LHCN-M2 (cell line): ENCODE data around the gene STARD8. TPM values are rescaled to one million over a fixed set of nuclear protein-coding genes. Genes with fewer than 3 reads are reported as not detected.

Source experiments
- DNase-seq: peaks from one replicate; pipeline ENCODE4 v3.0.0-alpha.2; 2012; ENCODE audit warnings: low read depth
- total RNA-seq: library from RNA; depleted of rRNA; stranded (reverse); fragments of >200 nt; gene quantifications from 2 replicates; pipeline ENCODE4 v1.2.3, GENCODE V29; 2014; rRNA removed

The STARD8 gene
- total RNA-seq, 1 experiment from 2014 or later, result 12.1 TPM

DNA sequence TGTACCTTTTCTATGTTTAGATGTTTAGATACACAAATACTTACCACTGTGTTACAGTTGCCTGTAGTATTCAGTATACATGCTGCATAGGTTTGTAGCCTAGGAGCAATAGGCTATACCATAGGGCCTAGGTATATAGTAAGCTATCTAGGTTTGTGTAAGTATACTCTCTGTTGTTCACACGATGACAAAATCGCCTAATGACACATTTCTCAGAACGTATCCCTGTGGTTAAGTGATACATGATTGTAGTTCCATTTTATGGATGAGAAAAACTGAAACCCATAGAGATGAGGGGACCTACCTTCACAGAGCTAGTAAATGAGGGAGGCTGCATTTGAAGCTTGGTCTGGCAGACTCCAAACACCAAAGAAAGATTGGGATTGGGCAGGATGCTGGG is 102.0 kb downstream of the STARD8 start:
- no peak for DNase-seq

DNA sequence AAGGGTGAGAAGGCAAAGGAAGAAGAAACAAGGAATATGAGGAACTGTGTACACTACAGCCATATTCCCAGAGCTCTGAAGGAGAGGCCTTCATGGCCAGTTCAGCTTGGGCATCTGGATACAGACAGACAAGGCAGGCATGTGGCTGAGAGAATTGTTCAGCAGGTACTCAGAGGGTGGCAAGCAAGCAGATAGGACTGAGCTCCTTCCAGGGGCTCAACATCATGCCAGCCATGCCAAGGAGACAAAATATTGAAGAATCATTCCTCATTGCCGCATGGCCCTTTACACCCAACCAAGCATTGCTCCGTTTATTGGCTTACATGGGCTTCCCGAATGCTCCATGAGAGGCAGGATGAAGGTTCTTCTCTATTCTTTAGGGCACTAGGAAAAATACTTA is 102.8 kb downstream of the STARD8 start:
- no peak for DNase-seq

DNA sequence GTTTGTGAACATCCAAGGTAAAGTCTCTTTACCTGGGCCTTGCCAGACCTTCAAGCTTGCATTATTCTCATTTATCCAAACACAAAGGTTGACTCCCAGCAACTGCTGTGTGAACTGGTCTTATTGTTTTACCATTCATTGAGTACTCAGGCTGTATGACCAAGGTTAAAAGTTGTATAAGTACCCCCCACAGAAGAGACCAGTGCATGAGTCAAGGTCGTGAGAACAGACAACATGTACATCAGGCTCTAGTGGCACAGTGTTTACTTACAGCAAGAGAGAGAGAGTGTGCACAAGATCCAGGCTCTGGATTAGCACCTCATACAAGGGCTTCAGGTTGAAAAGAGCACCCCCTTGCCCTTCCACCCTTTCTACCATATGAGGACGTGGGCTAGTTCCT is 103.9 kb downstream of the STARD8 start:
- no peak for DNase-seq

DNA sequence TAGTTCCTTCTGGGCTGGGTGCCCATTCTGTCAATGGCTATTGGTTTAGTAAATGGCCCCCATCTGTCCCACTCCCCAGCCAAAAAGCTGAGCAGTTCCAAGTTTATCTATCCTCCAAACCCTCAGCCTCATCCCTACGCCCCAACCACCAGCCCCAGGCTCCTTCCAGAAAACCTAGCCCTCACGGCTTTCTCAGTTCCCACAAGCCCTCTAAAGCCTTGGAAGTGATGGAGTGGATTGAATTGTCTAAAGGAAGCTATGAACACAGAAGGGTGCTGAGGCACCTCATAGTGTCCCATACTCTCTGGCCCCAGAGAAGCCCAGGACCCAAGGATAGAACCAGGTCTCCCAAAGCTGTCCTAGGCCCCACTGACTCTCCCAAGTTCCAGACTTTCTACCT is 105.8 kb downstream of the STARD8 start:
- DNase-seq, result no peak

DNA sequence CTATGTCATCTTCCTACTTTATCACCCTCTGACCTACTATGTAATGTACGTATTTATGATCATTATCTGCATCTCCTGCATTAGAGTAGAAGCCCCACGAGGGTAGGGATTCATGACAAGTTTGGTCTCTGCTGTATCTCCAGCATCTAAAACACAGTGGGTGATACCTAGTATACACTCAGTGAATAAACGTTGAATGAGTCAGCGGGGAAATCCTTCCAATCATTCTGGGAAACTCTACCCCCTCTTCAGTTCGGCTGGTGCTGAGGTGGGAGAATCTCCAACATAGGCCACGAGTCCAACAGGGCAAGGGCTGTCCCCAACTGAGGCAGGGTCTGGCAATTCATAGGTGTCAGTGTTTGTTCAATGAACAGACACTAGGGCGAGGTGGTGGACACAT is 106.9 kb downstream of the STARD8 start:
- no peak for DNase-seq

DNA sequence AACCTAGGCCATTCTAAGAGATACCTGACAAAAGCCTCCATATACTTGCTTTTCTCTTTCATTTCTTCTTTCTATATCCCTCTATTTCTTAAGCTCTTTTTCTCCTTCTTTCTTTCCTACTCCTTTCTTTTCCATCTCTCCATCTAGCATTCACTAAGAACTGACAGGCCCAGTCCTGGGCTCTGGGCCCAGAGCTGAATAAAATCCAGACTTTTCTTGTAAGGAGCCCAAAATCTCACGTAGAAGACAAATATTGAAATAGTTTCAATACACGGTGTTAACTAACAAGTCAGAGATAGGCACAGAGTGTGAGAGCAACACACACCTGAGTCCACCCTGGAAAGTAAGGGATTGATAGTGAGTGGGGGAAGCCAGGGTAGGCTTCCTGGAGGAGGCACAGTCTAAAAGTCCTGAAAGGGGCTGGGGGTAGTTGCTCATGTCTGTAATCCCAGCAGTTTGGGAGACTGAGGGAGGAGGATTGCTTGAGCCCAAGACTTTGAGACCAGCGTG is 108.2 kb downstream of the STARD8 start:
- DNase-seq, result no peak

DNA sequence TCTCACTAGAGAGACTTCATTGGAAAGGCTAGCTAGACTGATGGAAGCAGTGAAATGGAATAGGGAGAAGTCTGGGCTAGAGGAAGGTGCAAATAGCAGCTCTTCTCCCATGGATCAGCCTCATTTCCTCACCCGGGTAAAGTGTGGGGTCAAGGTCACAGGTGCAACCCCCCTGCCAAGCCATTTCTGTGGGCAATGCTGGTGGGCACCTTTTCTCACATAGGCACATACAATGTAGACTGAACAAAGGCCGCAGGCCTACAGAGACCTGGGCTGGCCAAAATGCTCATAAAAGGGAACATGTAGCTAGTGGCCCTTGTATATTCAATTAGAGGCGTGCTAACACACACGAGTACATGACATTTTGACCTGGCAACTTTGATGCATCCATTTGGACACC is 109.9 kb downstream of the STARD8 start:
- DNase-seq, result no peak

DNA sequence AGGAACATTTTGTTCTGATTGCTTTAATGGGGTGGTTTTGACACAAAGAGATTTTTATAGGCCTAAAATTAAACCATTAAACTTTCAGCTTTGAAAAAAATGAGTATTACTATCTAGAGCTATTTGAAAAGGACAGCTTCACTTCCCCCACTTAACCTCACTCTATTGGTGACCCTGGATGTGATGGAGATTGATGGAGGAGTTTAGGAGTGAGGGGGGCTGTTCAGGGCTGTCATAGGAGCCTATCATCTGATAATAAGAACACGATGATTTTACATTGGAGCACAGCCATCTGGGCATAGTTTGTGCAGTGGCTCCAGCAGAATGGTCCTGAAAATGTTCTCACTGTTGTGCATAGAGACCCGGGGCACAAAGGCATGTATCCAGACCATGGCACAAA is 110.3 kb downstream of the STARD8 start:
- DNase-seq, result no peak

DNA sequence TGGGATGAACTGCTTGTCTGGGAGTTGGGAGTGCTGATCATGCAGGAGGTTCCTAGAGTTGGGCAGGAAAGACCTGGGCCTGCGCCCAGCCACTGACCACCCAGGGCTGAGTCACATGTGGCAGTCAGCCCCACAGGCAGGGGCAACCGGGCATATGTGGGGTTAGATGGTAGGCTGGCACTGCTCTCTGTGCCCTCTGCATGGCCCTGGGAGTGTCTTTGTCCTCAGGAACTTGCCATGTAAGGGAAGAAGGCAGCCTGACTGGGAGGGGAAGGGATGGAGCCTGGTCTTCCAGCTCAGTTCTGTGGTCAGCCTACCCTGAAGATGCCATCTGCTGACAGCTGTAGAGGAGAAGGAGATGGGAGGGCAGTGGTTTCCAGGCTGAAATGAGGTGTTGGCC is 111.2 kb downstream of the STARD8 start:
- DNase-seq, result peak; percentile 17

DNA sequence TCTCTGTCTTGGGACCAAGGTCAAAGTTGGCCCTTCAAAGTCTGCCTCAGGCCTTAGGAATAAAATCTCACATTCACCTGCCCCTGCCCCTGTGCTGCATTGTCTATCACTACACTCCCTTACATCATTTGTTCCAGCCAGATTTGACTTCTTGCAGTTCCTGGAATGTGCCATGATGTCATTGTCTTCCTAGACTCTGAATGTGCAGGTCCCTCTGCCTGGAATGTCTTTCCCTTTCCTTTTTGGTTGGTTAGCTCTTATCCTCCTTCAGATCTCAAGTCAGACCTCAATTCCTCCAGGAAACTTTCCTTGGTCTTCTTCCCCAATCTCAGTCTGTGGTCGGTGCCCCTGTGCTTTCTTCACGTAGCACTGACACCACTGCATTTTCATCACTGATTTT is 113.6 kb downstream of the STARD8 start:
- DNase-seq, result no peak

DNA sequence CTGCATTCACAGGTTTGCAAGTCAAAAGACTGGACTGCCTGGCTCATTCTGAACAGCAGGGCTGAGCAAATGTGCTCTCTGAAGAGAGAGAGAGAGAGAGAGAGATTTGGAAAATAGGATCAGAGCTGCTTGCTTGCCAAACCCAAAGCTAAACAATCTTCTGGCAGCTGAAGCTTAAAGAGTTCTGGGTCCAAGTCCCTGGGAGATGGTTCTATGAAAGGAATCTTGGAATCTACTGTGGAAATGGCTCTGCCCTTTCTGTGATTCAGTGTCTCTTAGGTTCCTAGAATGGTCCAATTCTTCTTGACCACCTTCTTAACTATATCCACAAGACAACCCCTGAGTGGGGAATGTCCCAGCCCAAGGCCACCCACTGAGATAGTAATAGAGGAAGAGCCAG is 115.3 kb downstream of the STARD8 start:
- DNase-seq, result no peak

DNA sequence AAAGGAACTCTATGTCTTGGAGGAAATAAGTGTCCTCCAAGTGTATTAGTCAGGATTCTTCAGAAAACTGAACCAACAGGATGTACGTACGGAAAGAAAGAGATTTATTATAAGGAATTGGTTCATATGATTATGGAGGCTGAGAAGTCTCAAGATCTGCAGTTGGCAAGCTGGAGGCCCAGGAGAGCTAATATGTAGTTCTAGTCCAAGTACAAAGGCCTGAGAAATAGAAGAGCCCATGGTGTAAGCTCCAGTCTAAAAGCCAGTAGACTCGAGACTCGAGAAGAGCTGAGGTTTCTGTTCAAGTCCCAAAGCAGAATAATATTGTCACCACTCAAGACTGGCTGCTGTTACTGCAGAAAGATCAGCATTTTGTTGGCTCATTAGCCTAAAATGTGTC is 116.0 kb downstream of the STARD8 start:
- no peak for DNase-seq

Other genes with a start within 250 kb of the STARD8 start
- 2.8 and 4.5 TPM in 2 replicates for gene OPHN1, start 214.2 kb upstream of the STARD8 start, total RNA-seq
- 19.8 and 24.3 TPM in 2 replicates for gene YIPF6, start 148.6 kb upstream of the STARD8 start, total RNA-seq
- gene EFNB1, start 181.4 kb downstream of the STARD8 start, total RNA-seq, result 7.5 TPM in 2 replicates